Measurements from ENCODE around the gene HSD17B3. TPM values are rescaled to one million over a fixed set of nuclear protein-coding genes. Genes with fewer than 3 reads are reported as not detected.
"Not testable (repeated sequence)": the region's sequence is repeated elsewhere in the genome, so short reads cannot be mapped to it uniquely, and the experiment has no call there.

HSD17B3 gene
- total RNA-seq, 1 experiment from 2014 or later = not detected

DNA sequence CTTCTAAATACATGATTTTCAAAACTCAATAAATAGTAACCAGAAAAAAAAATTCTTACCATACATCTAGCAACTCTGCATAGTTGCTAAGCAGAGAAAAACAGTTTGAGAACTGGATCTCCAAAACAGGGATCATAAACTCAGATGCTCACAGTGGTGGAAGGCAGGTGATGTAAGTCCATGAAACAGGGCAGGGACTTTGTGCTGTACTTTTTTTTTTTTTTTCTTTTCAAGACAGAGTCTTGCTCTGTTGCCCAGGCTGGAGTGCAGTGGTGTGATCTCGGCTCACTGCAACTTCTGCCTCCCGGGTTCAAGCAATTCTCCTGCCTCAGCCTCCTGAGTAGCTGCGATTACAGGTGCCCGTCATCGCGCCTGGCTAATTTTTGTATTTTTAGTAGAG lies 5.0 kb upstream of the HSD17B3 start:
- DNase-seq (ENCODE audit: low spot score) = not testable (repeated sequence)

DNA sequence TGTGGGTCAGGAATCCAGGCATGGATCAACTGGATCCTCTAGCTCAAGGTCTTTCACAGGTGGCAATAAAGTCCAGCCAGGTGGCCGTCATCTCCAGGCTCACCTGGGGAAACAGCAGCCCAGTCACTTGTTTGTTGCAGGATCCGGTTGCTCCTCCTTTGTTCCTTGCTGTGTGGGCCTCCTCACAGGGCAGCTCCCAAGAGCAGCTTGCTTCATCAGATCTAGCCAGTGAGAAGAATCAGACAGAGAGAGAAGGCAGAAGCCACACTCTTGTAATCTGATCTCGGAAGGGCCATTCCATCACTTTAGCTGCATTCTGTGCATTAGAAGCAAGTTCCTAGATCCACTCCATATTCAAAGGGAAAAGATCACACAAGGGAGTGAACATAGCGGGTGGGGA lies 3.2 kb upstream of the HSD17B3 start:
- no peak for DNase-seq (ENCODE audit: low spot score)

DNA sequence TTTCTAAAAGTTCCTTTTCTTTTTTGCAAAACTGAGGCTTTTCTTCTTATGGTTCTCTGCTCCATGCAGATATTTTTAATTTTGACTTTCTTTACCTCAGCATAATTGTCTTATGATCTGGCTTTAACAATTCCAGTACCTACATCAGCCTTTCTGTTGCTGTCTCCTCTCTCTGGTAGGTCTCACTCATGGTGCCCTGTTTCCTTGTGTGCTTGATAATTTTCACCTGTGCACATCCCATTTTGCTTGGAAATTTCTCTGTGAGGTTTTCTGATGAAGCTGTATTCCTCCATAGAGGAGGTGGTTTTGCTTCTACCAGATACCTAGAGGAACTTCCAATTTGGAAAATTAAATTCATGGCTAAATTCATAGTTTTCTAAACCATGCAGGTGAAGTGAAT lies 2.3 kb upstream of the HSD17B3 start:
- DNase-seq (ENCODE audit: low spot score) = no peak

DNA sequence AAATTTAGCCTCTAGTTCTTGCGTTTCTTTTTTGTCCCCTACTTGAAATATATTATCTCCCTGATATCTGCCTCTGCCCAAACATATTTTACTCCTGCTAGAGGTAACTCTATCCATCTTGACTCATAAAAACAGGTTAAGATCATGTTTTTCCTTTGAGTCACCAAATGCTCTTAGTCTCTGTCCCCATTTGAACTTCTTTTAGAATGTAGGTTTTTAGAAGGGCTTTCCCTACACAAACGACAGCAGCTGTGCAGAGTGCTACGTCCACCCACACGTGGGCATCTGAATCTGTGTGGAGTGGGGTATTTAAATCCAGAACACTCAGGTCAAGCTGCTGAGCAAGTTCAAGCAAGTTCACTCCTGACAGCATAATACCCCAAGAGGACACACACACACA lies 2.2 kb downstream of the HSD17B3 start:
- DNase-seq (ENCODE audit: low spot score) = peak; percentile 55

DNA sequence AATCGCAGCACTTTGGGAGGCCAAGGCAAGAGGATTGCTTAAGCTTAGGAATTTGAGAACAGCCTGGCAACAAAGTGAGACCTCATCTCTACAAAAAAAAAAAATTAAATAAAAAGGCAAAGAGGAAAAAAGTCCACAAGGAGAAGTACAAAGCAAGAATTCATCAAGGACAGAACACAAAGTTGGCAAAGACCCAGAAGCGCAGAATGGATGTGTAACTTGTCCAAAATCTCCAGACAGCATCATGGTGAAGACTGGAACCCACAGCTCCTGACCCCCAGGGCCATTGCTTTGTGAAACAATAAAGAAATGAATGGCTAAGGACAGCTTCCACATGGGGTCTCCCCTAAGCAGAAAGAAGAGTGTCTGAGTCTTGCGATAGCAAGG lies 7.8 kb downstream of the HSD17B3 start:
- DNase-seq (ENCODE audit: low spot score) = no peak

DNA sequence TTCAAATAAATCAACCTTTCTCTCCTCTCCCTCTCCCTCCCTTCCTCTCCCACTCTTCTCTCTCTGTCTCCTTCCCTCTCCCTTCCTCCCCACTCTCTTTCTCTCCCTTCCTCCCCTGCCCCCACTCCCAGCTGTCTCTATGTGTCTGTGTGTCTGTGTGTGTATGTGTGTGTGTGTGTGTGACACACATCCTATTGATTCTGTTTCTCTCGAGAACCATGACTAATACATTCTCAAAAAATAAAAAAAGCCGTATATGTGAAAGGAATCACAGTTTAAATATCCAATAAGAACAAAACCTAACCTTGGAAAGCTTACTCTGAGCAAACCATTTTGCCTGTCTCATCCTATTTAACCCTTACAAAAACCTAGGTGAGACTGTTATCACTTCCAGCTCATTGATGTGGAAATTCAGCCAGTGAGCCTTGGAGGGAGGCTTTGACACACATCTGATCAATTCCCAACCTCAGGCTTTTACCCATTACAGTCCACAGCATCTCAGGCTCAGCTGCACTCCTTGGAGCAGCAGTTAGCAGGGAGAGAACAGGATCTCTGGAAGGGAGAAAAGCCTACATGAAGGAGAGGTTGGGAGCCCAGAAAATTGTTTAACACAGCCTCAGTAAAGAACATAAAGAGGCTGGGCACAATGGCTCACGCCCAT lies 8.3 kb downstream of the HSD17B3 start:
- peak; percentile 10 for DNase-seq (ENCODE audit: low spot score)

DNA sequence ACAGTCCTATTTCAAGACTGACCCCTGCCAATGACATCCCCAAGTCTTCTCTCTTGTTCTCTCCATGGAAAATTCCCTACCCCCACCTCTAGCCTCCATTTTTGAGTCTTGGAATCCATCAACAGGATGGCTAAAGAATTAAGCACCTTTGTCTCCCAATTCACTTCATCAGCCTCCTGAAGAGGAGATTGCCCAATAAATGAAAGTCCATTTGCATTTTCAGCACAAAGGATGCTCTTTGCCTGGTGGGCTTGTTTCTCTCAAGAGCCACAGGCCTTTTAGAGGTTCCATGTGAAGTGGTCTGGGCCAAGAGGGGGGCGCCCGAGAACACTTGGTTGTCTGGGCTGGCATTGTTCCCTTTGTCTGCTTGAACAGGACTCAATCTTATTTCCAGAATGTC lies 12.6 kb downstream of the HSD17B3 start:
- no peak for DNase-seq (ENCODE audit: low spot score)

DNA sequence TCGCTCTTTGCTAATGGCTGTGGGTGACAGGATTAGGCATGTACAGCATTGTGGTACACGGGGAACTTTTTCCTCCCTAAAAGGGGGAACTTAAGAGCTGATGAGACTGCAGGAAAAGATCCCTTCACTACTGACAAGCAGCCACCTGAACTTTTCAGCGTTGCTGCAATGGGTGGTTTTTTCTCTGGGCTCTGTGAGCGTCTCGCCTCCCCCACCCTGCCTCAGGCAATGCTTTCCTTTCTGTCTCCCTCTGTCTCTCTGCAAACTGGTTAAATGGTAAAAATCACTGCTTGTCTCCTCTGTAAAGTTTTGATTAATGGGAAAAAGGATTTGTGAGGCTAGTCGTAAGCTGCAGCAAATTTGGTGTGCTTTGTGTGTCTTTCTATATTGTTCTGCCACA lies 20.3 kb downstream of the HSD17B3 start:
- DNase-seq (ENCODE audit: low spot score) = no peak

DNA sequence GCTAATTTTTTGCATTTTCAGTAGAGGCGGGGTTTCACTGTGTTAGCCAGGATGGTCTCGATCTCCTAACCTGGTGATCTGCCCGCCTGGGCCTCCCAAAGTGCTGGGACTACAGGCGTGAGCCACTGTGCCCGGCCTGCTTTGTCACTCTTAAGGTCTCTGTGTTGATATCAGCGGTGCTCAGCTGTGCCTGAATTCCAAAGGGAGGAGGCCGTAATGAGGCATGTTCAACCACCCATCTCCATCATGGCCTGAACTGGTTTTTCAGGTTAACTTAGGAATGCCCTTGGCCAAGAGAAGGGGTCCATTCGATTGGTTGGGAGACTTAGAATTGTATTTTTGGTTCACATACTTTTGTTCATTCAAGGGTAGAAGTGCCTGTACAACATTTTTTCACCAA lies 22.0 kb downstream of the HSD17B3 start:
- no peak for DNase-seq (ENCODE audit: low spot score)

DNA sequence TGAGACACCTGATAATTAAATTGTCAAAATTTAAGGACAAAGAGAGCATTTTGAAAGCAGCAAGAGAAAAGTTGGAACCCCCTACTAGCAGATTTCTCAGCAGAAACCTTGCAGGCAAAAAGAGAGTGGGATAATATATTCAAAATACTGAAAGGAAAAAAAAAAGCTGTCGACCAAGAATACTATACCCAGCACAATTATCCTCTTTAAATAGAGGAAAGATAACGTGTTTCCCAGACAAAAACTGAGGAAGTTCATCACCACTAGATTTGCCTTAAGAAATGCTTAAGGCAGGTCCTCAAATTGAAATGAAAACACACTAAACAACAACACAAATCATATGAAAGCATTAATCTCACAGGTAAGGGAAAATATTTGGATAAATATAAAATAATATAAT lies 27.0 kb downstream of the HSD17B3 start:
- no peak for DNase-seq (ENCODE audit: low spot score)

DNA sequence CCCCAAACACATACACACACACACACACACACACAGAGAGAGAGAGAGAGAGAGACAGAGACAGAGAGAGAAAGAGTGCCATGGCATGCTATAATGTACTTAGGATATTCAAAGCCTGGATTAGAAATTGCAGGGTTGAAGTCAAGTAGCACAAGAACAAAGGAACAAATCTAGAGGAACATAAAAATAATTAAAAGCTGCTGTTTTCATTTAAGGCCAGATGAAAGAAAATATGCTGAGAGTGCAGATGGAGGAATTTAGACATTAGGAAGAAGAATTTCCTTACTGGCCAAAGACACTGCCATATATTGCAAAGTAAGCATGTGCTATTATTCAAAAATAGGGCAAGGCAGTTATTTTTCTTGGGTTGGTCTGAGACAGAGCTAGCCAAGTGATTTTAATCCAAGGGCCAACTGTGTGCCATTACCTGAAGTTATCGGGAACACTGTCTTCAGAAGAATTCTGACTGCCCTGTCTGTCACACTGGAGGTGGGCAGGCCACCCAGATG lies 31.7 kb downstream of the HSD17B3 start:
- no peak for DNase-seq (ENCODE audit: low spot score)

DNA sequence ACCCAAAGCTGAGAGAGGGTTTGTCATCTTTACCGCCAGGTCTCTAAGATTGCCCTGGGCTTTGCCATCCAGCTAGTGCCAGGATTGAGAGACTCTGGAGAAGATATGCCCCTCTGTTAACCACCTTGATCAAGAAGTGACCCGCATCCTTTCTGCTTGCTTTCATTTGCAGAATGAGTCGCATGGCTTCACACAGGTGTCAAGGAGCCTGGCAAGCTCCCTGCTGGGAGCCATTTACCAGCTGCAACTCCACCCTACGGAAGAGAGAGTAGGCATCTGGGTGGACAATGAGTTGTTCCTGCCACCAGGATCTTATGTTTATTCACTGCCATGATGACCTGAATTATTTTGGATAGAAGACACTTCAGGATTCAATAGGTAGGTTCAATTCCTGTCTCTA lies 43.0 kb downstream of the HSD17B3 start:
- DNase-seq (ENCODE audit: low spot score) = no peak

DNA sequence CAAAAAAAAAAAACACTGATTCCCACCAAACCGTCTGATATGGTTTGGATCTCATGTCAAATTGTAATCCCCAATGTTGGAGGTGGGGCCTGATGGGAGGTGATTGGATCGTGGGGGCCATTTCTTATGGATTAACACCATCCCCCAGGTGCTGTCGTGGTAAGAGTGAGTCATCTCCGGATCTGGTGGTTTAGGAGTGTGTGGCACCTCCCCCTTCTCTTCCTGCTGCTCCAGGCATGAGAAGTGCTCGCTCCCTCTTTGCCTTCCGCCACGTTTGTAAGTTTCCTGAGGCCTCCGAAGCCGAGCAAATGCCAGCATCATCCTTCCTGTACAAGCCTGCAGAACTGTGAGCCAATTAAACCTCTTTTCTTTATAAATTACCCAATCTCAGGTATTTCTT lies 45.2 kb downstream of the HSD17B3 start:
- DNase-seq (ENCODE audit: low spot score) = peak; percentile 86

DNA sequence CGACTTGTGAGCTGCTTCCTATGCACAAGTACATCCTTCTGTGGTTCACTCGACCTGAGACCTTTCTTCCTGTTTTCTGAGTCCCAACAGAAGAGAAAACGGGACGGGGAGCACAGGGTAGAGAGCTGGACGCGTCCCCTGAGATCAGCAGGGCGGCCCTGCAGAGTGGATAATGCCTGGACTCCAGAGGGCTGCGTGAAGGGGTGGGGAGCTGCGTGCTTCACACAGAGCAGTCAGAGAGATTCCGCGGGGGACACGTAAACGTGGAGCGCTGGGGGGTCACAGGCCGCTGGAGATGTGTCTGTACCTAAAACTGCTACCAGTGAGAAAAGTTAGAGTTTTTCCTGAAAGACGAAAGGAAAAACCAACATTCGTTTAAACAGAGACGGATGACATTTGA lies 46.3 kb downstream of the HSD17B3 start:
- DNase-seq (ENCODE audit: low spot score) = no peak

DNA sequence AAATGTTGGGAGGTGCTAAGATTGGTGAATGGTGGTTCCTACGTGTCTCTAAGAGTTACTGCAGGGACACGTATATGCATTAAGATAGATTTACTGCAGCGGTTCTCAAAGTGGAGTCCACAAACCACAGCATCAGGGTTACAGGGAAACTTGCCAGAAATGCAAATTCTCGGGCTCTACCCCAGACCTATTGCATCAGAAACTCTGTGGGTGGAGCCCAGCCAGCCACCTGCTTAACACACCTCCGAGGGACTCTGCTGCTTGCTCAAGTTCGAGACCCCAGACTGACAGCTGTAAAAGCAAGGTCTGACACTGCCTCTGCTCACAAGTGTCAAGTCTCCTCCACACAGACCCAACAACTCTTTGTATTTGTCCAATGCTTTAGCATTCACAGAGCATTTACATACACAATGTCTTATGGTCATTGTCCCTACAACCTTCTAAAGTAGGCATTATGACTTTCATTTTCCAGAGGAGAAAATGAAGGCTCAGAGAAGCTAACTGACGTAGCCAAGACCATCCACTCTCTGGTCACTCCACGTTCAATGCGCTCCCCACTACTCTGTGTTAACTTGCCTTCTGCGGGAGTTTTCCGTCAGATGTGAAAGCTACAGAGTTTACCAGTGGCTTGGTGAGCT lies 48.8 kb downstream of the HSD17B3 start:
- peak; percentile 20 for DNase-seq (ENCODE audit: low spot score)

DNA sequence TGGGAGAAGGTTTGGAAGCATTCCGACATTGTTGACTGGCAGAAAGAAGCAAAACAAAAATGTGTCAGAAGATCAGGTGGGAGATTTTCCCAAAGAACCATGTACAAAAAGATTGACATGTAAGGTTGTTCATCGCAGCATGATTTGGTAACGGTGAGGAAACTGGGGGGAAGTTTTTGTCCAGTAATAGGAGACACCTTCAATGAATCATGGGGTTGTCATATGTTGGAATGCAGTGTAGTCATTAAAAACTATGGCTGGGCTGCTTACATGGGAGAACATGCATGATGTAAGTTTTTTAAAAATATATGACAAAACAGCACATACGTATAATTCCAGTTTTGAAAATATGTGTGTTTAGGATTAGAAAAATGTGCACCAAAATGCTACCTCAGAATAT lies 50.5 kb downstream of the HSD17B3 start:
- no peak for DNase-seq (ENCODE audit: low spot score)

DNA sequence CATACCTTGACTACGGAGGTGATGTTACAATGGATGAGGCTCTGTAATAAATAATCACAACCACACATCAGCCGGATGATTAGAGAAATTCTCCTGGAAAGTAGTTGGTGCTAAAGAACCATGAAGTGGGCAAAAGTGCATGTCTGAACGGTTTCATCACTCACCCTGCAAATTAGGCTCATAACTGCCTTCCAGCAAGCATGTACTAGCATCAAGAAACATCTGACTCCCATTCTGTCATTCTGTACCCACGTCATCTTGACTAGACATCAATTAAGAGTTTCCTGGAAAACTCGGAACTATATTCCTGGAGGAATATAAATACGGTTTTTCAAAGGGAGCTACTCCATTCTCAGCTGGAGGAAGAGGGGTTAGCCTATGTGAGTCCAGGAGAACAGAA lies 52.2 kb downstream of the HSD17B3 start:
- no peak for DNase-seq (ENCODE audit: low spot score)

DNA sequence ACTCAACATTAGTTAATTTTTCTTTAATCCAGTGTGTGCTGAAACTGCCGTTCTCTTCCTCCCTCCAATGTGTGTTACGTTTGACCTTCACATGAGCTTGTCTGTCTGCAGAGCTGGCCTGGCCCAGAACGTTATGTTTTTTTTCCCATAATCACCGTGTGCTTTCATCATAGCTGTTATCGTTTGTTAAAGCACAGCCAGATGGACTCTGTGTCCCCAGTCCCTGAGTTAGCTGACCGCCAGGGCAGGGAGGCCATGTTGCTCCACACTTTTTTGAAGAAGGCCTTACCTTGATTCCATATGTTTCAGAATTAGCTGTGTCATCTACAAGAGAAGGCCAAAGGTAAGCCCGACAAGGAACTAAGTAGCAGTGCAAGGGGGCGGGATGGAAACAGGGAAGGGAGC lies 55.7 kb downstream of the HSD17B3 start:
- DNase-seq (ENCODE audit: low spot score) = no peak

DNA sequence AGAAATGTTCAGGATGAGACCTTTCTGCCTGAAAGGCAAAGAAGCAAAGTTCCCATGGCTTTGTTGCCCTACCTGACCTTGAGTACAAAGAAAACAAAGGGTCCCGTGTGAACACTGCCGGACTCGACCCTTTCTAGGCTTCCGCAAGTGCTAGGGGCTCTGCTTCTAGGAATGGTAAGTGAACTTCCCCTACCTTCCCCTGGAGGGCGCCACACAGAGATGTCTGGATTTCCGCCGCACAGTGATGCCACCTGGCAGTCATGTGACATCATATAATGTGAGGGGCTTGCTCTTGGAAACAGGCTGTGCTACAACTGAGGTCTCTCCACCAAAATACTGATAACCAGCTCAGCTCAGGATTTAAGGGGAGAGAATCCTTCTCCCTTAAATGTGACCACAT lies 56.6 kb downstream of the HSD17B3 start:
- no peak for DNase-seq (ENCODE audit: low spot score)

DNA sequence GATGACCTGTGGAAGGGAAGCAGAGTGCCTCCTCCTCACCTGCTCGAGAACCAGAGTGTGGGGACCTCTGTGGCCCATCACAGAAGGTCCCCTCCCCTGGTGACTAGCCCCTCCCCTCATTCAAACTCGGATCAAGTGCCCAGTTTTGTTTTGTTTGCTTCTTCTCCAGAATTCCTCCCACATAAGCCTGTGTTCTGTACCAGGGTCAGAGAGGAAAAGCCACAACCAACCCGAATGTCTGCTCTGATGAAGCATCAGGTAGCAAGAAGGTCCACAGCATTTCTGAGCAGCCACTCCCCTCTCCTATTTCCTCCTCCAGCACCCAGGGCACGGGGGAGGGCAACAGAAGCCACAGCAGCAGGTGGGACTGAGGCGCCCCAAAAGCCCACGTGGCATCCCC lies 58.2 kb downstream of the HSD17B3 start:
- no peak for DNase-seq (ENCODE audit: low spot score)

DNA sequence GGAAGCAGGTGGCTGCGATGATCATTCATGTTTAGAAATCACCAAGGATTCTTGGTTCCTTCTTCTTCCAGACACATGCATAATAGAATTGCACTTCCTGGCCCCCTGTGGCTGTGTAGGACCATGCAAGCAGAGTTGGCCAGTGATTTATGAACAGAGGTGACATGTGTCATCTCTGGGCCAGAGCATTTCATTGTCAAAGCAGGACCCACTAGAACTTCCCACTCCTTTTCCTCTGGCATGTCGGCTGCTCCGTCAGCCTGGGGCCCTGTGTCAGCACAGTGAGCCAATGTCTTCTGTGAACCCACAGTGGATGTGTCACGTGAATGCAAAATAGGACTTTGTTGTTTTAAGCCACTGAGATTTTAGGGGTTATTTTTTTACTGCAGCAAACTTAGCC lies 59.2 kb downstream of the HSD17B3 start:
- no peak for DNase-seq (ENCODE audit: low spot score)

DNA sequence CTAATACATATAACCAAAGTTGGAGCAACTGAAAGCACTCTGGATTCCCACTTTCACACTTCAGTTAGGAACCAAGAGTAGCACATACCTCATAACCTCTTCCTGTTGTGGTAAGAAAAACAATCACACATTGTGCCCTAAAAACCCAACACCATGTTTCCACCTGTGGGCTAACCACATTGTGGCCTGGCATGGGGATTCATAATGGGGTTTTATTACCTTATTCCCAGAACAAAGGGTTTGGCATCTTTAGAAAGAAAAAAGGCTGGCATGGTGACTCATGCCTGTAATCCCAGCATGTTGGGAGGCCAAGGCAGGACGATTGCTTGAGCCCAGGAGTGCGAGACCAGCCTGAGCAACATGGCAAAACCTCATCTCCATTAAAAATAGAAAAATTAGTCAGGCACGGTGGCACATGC lies 60.6 kb downstream of the HSD17B3 start:
- DNase-seq (ENCODE audit: low spot score) = peak; percentile 96

DNA sequence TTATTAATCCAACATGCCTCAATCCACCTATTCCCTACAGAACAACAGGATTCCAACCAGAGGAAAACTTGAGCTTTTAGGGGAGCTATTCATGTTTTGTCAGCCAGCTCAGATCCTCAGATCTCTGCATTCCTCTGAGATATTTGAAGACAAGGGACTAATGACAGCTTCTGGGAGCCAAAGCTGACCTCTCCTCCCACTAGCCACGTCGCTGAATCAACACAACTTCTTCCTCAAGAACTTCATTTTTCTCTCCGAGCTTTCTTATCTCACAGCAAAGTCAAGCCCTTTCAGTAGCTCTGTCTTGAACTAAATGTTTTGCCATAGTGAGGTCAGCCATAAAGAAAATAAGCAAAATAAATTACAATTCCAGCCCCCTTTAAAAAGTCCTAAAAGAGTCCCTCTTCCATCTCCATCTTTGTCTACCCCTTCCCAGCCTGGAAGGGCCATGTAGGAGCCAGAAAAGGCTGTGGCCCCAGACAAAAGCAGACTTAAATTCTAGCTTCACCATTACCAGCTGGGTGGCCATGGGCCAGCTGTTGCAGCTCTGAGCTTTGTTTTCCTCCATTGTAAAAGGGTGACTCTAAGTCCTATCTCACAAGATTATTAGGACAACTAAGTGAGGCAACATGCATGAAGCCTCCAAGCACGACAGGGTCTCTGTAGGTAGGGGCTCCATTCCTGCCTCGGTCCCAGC lies 65.0 kb downstream of the HSD17B3 start:
- no peak for DNase-seq (ENCODE audit: low spot score)
